ENCODE measurements around the gene PXMP4.

The PXMP4 gene

GRCh38 chr20:33731693-33732165 lies 11.6 kb upstream of the PXMP4 start, which contains the start of gene ZNF341:
TSS of gene ZNF341 (plus strand) at chr20:33731996. CDS start at chr20:33732022, 26 bp downstream.
- DNase-seq (ENCODE audit: low spot score): peak; percentile 90

GRCh38 chr20:33730946-33731692 lies 11.0 kb upstream of the PXMP4 start:
- no peak for DNase-seq (ENCODE audit: low spot score)

GRCh38 chr20:33729101-33729500 lies 9.0 kb upstream of the PXMP4 start:
- no peak for DNase-seq (ENCODE audit: low spot score)

GRCh38 chr20:33728463-33728862 lies 8.4 kb upstream of the PXMP4 start:
- DNase-seq (ENCODE audit: low spot score): no peak

GRCh38 chr20:33727806-33728205 lies 7.7 kb upstream of the PXMP4 start:
- DNase-seq (ENCODE audit: low spot score): no peak

- DNase-seq (ENCODE audit: low spot score): no peak
Measured at GRCh38 chr20:33727115-33727479, 7.0 kb upstream of the PXMP4 start.

GRCh38 chr20:33725607-33726264 lies 5.6 kb upstream of the PXMP4 start:
- no peak for DNase-seq (ENCODE audit: low spot score)

- DNase-seq (ENCODE audit: low spot score): no peak
Measured at GRCh38 chr20:33724439-33725094, 4.5 kb upstream of the PXMP4 start.

GRCh38 chr20:33721391-33722140 lies 1.5 kb upstream of the PXMP4 start:
- DNase-seq (ENCODE audit: low spot score): no peak

- DNase-seq (ENCODE audit: low spot score): no peak
Measured at GRCh38 chr20:33719277-33719988, 677 bp downstream of the PXMP4 start.

- DNase-seq (ENCODE audit: low spot score): no peak
Measured at GRCh38 chr20:33716498-33716897, 3.6 kb downstream of the PXMP4 start.

- DNase-seq (ENCODE audit: low spot score): no peak
Measured at GRCh38 chr20:33713865-33714367, 6.2 kb downstream of the PXMP4 start.

GRCh38 chr20:33711446-33711738 lies 8.7 kb downstream of the PXMP4 start:
- DNase-seq (ENCODE audit: low spot score): no peak

- DNase-seq (ENCODE audit: low spot score): no peak
Measured at GRCh38 chr20:33710681-33711445, 9.2 kb downstream of the PXMP4 start.

GRCh38 chr20:33709905-33710541 lies 10.1 kb downstream of the PXMP4 start:
- no peak for DNase-seq (ENCODE audit: low spot score)

- DNase-seq (ENCODE audit: low spot score): no peak
Measured at GRCh38 chr20:33709398-33709797, 10.7 kb downstream of the PXMP4 start.

- DNase-seq (ENCODE audit: low spot score): no peak
Measured at GRCh38 chr20:33707668-33708067, 12.4 kb downstream of the PXMP4 start.

GRCh38 chr20:33704197-33704924 lies 15.7 kb downstream of the PXMP4 start:
- no peak for DNase-seq (ENCODE audit: low spot score)

- no peak for DNase-seq (ENCODE audit: low spot score)
Measured at GRCh38 chr20:33703498-33704137, 16.5 kb downstream of the PXMP4 start.

All from NAMALWA (cell line).